SJCRH30 (cell line): ENCODE results near the gene TEC. TPM values are rescaled to one million over a fixed set of nuclear protein-coding genes. Genes with fewer than 3 reads are reported as not detected.
A peak's percentile ranks its signal among the peaks of the same experiment; 100 is the strongest.

Experiments
- DNase-seq, 2 experiments: peaks; one replicate each; pipeline ENCODE4 v3.0.0-alpha.2; 2015 to 2020
- H3K27ac ChIP-seq: fragments of 250-450 bp; sonication (Bioruptor Pico); 2 replicates; pipeline ENCODE4 v1.5.1; 2020; ENCODE audit warnings: mild to moderate bottlenecking, moderate library complexity
- H3K27me3 ChIP-seq: fragments of 250-450 bp; sonication (Bioruptor Pico); 2 replicates; pipeline ENCODE4 v1.5.1; 2020; ENCODE audit warnings: mild to moderate bottlenecking, moderate library complexity
- H3K36me3 ChIP-seq: fragments of 250-450 bp; sonication (Bioruptor Pico); 2 replicates; pipeline ENCODE4 v1.5.1; 2020; ENCODE audit warnings: mild to moderate bottlenecking, moderate library complexity
- H3K4me1 ChIP-seq: fragments of 250-450 bp; sonication (Bioruptor Pico); 2 replicates; pipeline ENCODE4 v1.5.1; 2020; ENCODE audit warnings: mild to moderate bottlenecking, moderate library complexity
- H3K4me3 ChIP-seq: fragments of 250-450 bp; sonication (Bioruptor Pico); 2 replicates; pipeline ENCODE4 v1.5.1; 2020; ENCODE audit warnings: mild to moderate bottlenecking, moderate library complexity
- H3K9me3 ChIP-seq: fragments of 250-450 bp; sonication (Bioruptor Pico); replicated peaks from 2 replicates; pipeline ENCODE4 v1.5.1; 2020; ENCODE audit warnings: mild to moderate bottlenecking, moderate library complexity
- total RNA-seq: library from RNA; depleted of rRNA; stranded (reverse); fragments of >200 nt; shearing (Covaris generic); gene quantifications from 2 replicates; pipeline ENCODE4 v1.2.3, GENCODE V29; 2014

TEC gene
- total RNA-seq, 1 experiment from 2014 or later: 11.0 TPM

DNA sequence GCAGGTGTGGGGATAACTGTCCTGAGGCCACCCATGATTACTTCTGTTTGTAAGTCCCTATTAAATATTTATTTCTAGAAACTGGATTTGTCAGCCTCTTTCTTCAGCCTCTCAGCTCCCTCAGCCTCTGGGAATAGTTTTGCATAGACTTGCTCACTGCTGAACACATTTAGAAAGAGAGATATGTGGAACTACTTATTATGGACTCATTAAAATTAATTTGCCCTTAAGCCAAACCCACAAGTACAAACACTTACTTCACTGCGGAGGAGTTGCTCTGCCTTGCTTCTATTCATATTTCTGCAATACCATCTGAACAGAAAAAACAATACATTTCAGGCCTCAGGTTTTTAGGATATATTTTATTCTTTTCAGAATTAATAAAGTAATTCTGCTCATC, 113.2 kb downstream of the TEC start:
- Histone ChIP-seq H3K36me3 (peaks cover 10% of the 10 kb centered on the region), H3K9me3 (peaks cover 10% of the 10 kb centered on the region; the same call in 1 of the 2 replicates), H3K4me3 (no peak overlapping the region), H3K27me3 (no peaks in the 10 kb centered on the region), H3K27ac (no peak overlapping the region), H3K4me1 (no peaks in the 10 kb centered on the region)
- no peak for DNase-seq

DNA sequence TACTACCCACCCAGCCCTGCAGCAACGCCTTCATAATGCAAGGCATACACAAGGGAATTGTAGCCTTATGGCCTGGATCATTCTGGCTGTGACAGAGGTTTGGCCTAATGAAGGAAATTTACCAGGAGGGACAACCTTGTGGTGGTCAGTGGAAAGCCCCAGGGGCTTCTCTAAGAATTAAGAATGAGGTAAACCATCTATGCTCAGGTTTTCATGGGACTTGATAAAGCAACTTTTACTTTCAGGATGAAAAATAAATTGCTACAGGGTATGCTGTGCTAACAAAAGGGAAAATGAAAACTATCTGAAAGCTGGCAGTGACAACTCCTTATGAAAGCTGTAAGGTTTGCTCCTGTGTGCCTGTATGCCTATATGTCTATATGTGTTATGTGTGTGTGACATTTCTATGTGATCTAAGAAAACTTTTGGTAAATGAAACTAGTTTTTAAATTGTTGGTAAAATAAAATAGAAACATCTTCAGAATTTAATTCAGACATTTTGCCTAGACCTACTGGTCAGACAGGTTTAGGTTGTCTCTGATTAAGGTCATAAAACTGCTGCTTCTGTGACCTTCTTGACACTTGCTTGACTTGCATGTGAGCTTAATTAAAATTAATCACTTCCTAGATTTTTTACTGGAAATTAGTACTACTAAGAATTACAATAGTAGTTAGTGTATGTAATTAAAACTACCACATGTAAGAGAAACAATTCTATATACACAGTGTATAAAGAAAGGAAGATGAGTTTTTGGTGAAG, 115.7 kb downstream of the TEC start:
- H3K4me3 ChIP-seq: no peak overlapping the region
- no peaks in the 10 kb centered on the region for H3K27me3 ChIP-seq
- peaks cover 11% of the 10 kb centered on the region for H3K36me3 ChIP-seq
- peaks cover 10% of the 10 kb centered on the region; the same call in 1 of the 2 replicates for H3K9me3 ChIP-seq
- no peak for DNase-seq
- H3K27ac ChIP-seq: no peak overlapping the region
- H3K4me1 ChIP-seq: no peaks in the 10 kb centered on the region

DNA sequence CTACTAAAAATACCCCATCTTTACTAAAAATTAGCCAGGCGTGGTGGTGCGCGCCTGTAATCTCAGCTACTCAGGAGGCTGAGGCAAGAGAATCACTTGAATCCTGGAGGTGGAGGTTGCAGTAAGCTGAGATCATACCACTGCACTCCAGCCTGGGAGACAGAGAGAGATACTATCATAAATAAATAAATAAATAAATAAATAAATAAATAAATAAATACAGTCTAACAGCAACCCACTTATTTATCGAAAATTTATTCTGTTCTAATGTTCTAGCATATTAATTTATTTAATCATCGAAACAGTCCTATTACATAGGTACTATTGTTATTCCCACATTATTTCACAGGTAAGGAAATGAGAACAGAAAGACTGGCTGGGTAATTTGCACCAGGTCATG, 117.4 kb downstream of the TEC start:
- H3K4me1 ChIP-seq: peaks cover 5% of the 10 kb centered on the region; the same call in 1 of the 2 replicates
- H3K36me3 ChIP-seq: peaks cover 11% of the 10 kb centered on the region
- H3K9me3 ChIP-seq: peaks cover 10% of the 10 kb centered on the region; the same call in 1 of the 2 replicates
- H3K27ac ChIP-seq: no peak overlapping the region
- H3K27me3 ChIP-seq: no peaks in the 10 kb centered on the region
- DNase-seq: no peak
- no peak overlapping the region for H3K4me3 ChIP-seq

DNA sequence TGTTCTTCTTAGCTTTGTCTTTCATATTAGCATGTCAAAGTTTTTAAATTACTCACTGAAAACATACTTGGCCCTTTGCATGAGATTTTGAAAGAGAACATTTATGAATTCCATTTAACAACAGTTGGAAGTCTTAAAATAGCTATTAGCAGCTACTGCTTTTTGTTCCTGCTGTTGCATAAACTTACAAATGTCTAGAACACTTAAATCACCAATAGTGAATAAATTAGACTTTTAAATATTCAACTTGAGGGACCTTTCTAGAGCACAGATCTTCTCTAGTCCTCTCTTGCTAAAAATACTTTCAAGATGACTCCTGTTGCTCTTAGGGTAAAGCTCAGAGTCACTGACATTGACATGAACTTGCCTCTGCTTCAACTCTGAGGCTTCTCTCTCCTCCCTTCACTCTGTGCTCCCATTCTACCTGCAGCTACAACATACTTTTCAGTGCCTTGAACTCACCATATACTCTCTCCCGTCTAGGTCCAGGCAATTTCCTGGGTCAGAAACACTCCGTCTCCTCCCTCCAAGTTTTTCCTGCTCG, 119.7 kb downstream of the TEC start:
- no peak overlapping the region for H3K27ac ChIP-seq

DNA sequence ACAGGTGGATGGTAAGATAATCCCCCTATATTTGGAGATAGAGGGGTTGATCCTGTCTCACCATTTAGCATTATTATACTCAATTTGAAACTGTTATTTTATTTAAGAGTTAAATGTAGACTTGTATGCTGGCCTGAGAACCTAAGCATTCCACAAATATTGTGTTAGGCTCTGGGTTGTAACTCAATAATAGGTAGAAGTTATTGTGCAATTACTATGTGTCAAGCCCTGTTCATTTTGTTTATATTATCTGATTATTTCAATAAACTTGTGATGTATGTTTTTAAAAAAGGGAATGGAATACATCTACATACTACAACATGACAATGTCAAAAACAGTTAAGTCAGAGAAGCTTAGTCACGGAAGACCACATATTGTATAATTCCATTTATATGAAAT, 122.0 kb downstream of the TEC start:
- DNase-seq: no peak
- Histone ChIP-seq H3K27ac (no peak overlapping the region), H3K36me3 (peaks cover 5% of the 10 kb centered on the region; the same call in 1 of the 2 replicates), H3K27me3 (no peaks in the 10 kb centered on the region), H3K9me3 (no peaks in the 10 kb centered on the region), H3K4me3 (no peak overlapping the region), H3K4me1 (peaks cover 5% of the 10 kb centered on the region; the same call in 1 of the 2 replicates)

More for the DNA sequence above, 119.7 kb downstream of the TEC start:
- Histone ChIP-seq H3K36me3 (peaks cover 7% of the 10 kb centered on the region), H3K27me3 (no peaks in the 10 kb centered on the region), H3K4me1 (peaks cover 5% of the 10 kb centered on the region; the same call in 1 of the 2 replicates), H3K4me3 (no peak overlapping the region), H3K9me3 (0 out of 2 replicates have a peak, but pooled peaks cover 4% of the 10 kb centered on the region)
- no peak for DNase-seq

DNA sequence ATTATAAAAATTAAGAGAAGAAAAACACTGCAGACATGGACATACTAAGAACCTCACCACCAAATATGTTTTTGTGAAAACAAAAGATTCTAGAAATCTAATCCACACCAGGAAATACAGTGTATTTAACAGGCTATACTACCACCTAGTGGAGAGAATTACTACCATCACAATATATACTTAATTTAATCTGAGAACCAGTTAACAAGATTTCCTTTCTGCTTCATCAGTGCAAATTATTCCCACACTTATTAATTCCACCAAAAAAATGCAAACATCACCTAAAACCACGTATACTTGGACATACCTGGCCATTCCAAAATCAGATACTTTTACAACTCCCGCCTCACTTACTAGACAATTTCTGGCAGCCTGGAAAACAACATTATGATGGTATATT, 128.6 kb downstream of the TEC start:
- Histone ChIP-seq H3K36me3 (peaks cover 13% of the 10 kb centered on the region), H3K4me1 (0 out of 2 replicates have a peak, but pooled peaks cover 4% of the 10 kb centered on the region), H3K27ac (no peak overlapping the region), H3K27me3 (no peaks in the 10 kb centered on the region), H3K4me3 (no peak overlapping the region), H3K9me3 (no peaks in the 10 kb centered on the region; the same call in 1 of the 2 replicates)
- DNase-seq: peak in 1 of 2 experiments; percentile 51

DNA sequence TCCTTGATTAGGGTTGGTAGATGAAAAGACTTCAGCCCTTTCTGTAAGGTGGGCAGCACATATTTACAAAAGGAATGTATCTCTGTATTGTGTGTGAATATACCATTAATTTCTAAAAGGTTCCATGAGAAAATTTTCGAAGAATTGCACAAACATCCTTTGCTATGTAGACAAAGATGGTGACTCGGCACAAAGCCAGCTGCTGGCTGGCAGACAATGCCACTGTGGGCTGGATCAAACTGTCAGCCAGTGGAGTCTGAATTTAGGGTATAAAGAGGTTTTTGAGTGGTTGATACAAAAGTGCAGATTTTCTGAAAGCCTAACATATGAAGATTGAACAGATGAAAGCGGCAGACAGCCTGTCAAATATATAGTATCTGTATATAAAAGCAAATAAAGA, 129.9 kb downstream of the TEC start:
- H3K4me3 ChIP-seq: no peak overlapping the region
- no peak overlapping the region for H3K27ac ChIP-seq
- no peaks in the 10 kb centered on the region for H3K27me3 ChIP-seq
- peaks cover 13% of the 10 kb centered on the region for H3K36me3 ChIP-seq
- DNase-seq: no peak
- no peaks in the 10 kb centered on the region; the same call in 1 of the 2 replicates for H3K9me3 ChIP-seq
- H3K4me1 ChIP-seq: 0 out of 2 replicates have a peak, but pooled peaks cover 4% of the 10 kb centered on the region

DNA sequence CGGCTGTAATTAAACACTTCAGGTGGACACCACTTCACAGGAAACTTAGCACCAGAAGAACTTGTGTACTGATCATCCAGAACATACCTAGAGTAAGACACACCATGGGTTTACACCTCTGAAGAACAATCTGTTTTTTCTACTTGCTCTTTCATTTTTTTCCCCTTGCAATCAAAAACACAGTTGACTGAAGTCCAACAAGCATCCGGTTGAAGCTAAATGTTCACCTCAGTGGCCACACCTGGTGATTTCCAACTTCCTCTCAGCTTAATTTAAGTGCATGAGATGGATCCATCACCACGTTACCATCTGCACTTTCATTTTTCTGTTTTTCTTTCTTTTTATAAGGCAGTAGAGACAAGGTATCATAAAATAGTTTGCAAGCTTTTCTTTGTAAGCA, 130.7 kb downstream of the TEC start:
- 0 out of 2 replicates have a peak, but pooled peaks cover 4% of the 10 kb centered on the region for H3K4me1 ChIP-seq
- H3K36me3 ChIP-seq: peaks cover 13% of the 10 kb centered on the region
- H3K4me3 ChIP-seq: no peak overlapping the region
- no peak for DNase-seq
- H3K9me3 ChIP-seq: no peaks in the 10 kb centered on the region; the same call in 1 of the 2 replicates
- H3K27ac ChIP-seq: no peak overlapping the region
- H3K27me3 ChIP-seq: no peaks in the 10 kb centered on the region

DNA sequence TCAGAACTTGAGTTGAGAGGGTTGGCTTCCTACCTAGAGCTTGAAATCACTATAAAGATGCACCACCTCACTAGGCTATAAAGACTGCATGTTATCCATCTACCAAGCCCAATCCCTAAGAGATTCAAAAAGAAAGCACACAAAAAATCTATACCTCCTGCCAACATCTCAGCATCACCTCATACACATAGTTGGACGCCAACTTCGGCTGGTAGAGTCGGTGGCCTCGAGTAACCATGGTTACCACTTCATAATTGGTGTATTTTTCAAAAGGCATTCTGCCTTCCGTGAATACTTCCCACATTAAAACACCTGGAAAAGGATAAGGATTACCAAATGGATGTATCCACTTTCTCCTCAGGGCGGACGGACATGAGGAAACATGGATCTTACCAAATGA, 131.1 kb downstream of the TEC start:
- no peak for DNase-seq

DNA sequence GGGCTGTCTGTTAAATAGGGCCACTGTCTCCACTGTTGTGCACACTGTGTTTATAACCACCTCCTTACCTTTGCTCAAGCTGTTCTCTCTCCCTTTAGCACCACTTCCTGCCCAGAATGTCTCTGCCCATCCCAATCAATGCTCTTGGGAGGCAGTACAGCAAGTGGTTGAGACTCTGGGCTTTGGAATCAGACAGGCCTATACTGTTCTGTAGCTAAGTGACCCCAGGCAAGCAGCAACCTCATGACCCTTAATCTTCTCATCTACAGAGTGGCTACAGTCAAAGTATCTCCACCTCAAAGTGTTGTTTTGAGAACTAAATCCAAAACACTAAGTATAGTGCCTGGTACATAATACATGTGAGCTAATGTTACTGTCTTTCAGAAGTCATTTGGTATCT, 131.8 kb downstream of the TEC start:
- Histone ChIP-seq H3K9me3 (no peaks in the 10 kb centered on the region; the same call in 1 of the 2 replicates), H3K36me3 (peaks cover 13% of the 10 kb centered on the region), H3K27ac (no peak overlapping the region), H3K4me1 (0 out of 2 replicates have a peak, but pooled peaks cover 4% of the 10 kb centered on the region), H3K27me3 (no peaks in the 10 kb centered on the region), H3K4me3 (no peak overlapping the region)
- no peak for DNase-seq

More for the DNA sequence above, 131.1 kb downstream of the TEC start:
- H3K4me1 ChIP-seq: 0 out of 2 replicates have a peak, but pooled peaks cover 4% of the 10 kb centered on the region
- peaks cover 13% of the 10 kb centered on the region for H3K36me3 ChIP-seq
- H3K27me3 ChIP-seq: no peaks in the 10 kb centered on the region
- H3K27ac ChIP-seq: no peak overlapping the region
- no peaks in the 10 kb centered on the region; the same call in 1 of the 2 replicates for H3K9me3 ChIP-seq
- no peak overlapping the region for H3K4me3 ChIP-seq

DNA sequence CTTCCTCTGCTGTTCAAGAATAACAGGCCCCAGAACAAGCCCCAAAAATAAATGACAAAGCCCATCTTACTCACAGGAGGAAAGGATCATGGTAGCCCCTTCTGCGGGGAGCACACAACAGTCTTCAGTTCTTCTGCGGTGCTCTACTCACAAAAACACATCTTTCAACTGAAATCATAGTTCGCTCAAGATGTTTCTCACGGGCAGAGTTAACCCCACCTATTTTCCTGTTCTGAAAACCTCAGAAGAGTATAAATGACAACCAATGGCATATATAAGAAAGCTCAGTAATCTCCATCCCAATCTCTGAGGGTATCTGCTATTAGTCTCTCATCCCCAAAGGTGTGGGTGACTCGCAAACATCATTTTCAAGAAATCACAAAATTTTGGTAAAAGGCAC, 135.6 kb downstream of the TEC start, which contains the start of gene TXK:
Gene TXK (minus strand): TSS at position 170 of the 400 bp plus-strand sequence. CDS start 80 bp downstream, at position 90.
- no peaks in the 10 kb centered on the region for H3K27me3 ChIP-seq
- H3K27ac ChIP-seq: no peak within 1 kb of the TSS
- H3K4me3 ChIP-seq: no peak within 1 kb of the TSS
- peaks cover 13% of the 10 kb centered on the region for H3K36me3 ChIP-seq
- no peak for DNase-seq
- no peaks in the 10 kb centered on the region; the same call in 1 of the 2 replicates for H3K9me3 ChIP-seq
- H3K4me1 ChIP-seq: peaks cover 5% of the 10 kb centered on the region

DNA sequence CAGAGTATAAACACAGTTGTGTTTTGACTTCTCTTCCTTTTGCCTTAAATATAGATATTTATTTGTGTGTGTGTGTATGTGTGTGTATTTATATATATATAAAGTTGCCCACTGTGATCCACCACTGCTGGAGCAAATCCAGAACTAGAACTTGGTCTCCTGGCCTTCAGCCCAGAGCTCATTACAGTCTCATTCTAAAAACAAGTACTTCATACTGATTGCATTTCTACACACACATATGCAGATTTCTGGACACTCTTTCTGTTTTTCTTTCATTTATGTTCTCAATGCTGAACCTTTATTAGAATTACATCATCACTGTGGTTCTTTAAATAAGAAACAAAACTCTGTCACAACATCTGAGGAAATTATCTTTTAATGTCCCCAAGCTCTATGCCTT, 136.0 kb downstream of the TEC start:
- Histone ChIP-seq H3K9me3 (no peaks in the 10 kb centered on the region; the same call in 1 of the 2 replicates), H3K4me1 (peaks cover 9% of the 10 kb centered on the region), H3K36me3 (peaks cover 12% of the 10 kb centered on the region), H3K27me3 (no peaks in the 10 kb centered on the region), H3K4me3 (no peak overlapping the region), H3K27ac (no peak overlapping the region)
- DNase-seq: no peak

DNA sequence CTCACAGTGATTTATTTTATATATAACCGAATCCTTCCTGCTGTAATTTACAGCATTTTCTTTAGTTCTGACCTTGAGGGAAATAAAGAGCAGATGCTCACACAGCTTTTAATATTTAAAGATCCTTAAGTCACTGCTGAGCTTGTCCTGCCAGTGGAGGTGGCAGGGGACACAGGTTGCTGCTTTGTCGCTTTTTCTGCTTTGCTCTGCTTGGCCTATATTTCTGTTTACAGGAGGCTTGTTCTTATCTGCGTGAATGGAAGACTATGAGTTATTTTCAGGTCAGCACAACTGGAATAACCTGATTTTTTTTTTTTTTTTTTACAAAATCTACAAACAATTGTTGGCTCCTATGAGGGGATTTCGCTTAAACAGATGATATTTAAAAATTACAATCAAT, 137.9 kb downstream of the TEC start:
- no peaks in the 10 kb centered on the region for H3K27me3 ChIP-seq
- DNase-seq: no peak
- no peak overlapping the region for H3K27ac ChIP-seq
- no peaks in the 10 kb centered on the region; the same call in 1 of the 2 replicates for H3K36me3 ChIP-seq
- H3K9me3 ChIP-seq: no peaks in the 10 kb centered on the region
- peaks cover 17% of the 10 kb centered on the region for H3K4me1 ChIP-seq
- H3K4me3 ChIP-seq: no peak overlapping the region

DNA sequence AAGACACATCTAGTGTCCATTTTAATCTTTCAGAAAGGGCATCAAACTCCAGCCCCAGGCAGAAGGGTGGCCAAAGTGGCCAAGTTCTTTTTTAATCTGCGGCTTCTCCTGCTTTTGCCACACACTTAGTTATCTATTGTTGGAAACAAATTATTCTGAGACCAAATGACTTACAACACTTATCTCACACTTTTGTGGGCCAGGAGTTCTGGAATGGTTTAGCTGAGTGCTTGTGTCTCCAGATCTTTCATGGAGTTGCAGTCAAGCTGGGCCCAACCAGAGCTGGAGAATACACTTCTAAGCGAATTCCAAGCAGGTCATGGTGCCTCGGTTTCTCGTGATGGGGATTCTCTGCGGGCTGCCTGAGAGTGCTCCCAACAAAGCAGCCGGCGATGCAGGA, 139.5 kb downstream of the TEC start:
- peaks cover 17% of the 10 kb centered on the region for H3K4me1 ChIP-seq
- no peaks in the 10 kb centered on the region for H3K36me3 ChIP-seq
- no peaks in the 10 kb centered on the region for H3K9me3 ChIP-seq
- H3K27ac ChIP-seq: no peak overlapping the region
- DNase-seq: no peak
- no peaks in the 10 kb centered on the region for H3K27me3 ChIP-seq
- no peak overlapping the region for H3K4me3 ChIP-seq
